K562 (cell line): ENCODE data around the gene SCRG1. TPM values are rescaled to one million over a fixed set of nuclear protein-coding genes. Genes with fewer than 3 reads are reported as not detected.

ENCODE experiments used
- ATAC-seq: fragments of 200-7000 bp; cut with Tn5 transposase; 3 replicates; pipeline ENCODE4 v1.9.1; 2020; ENCODE audit warnings: moderate library complexity
- BruUV-seq: library from RNA; stranded (reverse); fragments of 400-500 nt; replicated peaks from 2 replicates; lab custom pipeline; 2021; lab: Mats Ljungman, UMichigan
- CTCF ChIA-PET: fragments of 300-600 bp; formaldehyde crosslinking; extraction: SDS; loops from one replicate; lab custom pipeline; 2021; ENCODE audit warnings: low intra/inter-chr PET ratio; lab: Yijun Ruan, JAX
- POLR2A ChIA-PET: fragments of 300-600, 350-650 bp; sonication (Branson Sonifier 250); formaldehyde crosslinking; extraction: SDS; loops from one replicate; lab custom pipeline; 2021; ENCODE audit warnings: antibody characterized with exemption, inconsistent platforms; lab: Yijun Ruan, JAX
- DNase-seq, 4 experiments: peaks; one replicate each; pipeline versions ENCODE4 v3.0.0 to v3.0.0-alpha.2; 2011 to 2018; ENCODE audit warnings: low spot score in 3 of 4, mixed read lengths in 3 of 4; ENCODE audit errors: extremely low read depth in 1 of 4
- FAIRE-seq: peaks from 2 replicates; lab custom pipeline; 2011; peaks lifted over from hg19 to GRCh38; lab: Jason Lieb, UNC
- H2AFZ ChIP-seq: 2 replicates; pipeline ENCODE4 v1.6.0; 2011; ENCODE audit warnings: low read depth, low read length, control low read depth, inconsistent platforms
- H3K27ac ChIP-seq: fragments of 200-600 bp; 3 replicates; pipeline ENCODE4 v1.8.0; 2011; ENCODE audit warnings: low read depth, mild to moderate bottlenecking, control low read depth, inconsistent platforms, low read length, moderate library complexity, mixed read lengths; ENCODE audit errors: extremely low read depth
- H3K27me3 ChIP-seq, 2 experiments: fragments of 300-600 bp in 1 of 2; 2 replicates in 1 of 2; 3 replicates in 1 of 2; pipeline versions ENCODE4 v1.6.0 to v1.8.0; 2011; ENCODE audit warnings: inconsistent platforms in 2 of 2, low read length in 2 of 2, mild to moderate bottlenecking in 1 of 2, mixed read lengths in 1 of 2, moderate library complexity in 1 of 2; ENCODE audit not compliant: control insufficient read depth in 2 of 2, insufficient read depth in 2 of 2
- H3K36me3 ChIP-seq: fragments of 300-600 bp; 3 replicates; pipeline ENCODE4 v1.8.0; 2011; ENCODE audit warnings: mild to moderate bottlenecking, low read length, inconsistent platforms; ENCODE audit not compliant: control insufficient read depth, insufficient read depth
- H3K4me1 ChIP-seq, 2 experiments: fragments of 200-600 bp in 1 of 2; replicated peaks in 1 of 2; 2 replicates in 1 of 2; 3 replicates in 1 of 2; pipeline versions ENCODE4 v1.5.1 to v1.8.0; 2011; ENCODE audit warnings: inconsistent platforms in 2 of 2, low read length in 2 of 2, mild to moderate bottlenecking in 1 of 2, mixed read lengths in 1 of 2, moderate library complexity in 1 of 2; ENCODE audit not compliant: control insufficient read depth in 2 of 2, insufficient read depth in 2 of 2
- H3K4me2 ChIP-seq: 2 replicates; pipeline ENCODE4 v1.6.1; 2011; ENCODE audit warnings: low read length, control low read depth, inconsistent platforms, mixed read lengths; ENCODE audit not compliant: insufficient read depth
- H3K4me3 ChIP-seq: fragments of 200-600 bp; sonication (generic), shearing (Covaris generic); 2 replicates; pipeline ENCODE4 v1.5.1; 2016; ENCODE audit warnings: control low read depth, inconsistent platforms
- H3K79me2 ChIP-seq: fragments of 200-600 bp; 3 replicates; pipeline ENCODE4 v1.8.0; 2011; ENCODE audit warnings: low read length, inconsistent platforms; ENCODE audit not compliant: control insufficient read depth, insufficient read depth
- H3K9ac ChIP-seq, 2 experiments: 2 replicates each; pipeline versions ENCODE4 v1.6.0 to v1.6.1; 2011; ENCODE audit warnings: low read depth in 2 of 2, low read length in 2 of 2, control low read depth in 1 of 2, inconsistent platforms in 1 of 2, mild to moderate bottlenecking in 1 of 2, mixed read lengths in 1 of 2; ENCODE audit not compliant: insufficient read depth in 1 of 2
- H3K9me1 ChIP-seq: one replicate; pipeline ENCODE4 v1.6.0; 2011; ENCODE audit warnings: inconsistent platforms, mild to moderate bottlenecking, low read length, moderate library complexity; ENCODE audit not compliant: control insufficient read depth, insufficient read depth
- H3K9me3 ChIP-seq: replicated peaks from 2 replicates; pipeline ENCODE4 v1.5.1; 2011; ENCODE audit warnings: low read depth, low read length, inconsistent platforms; ENCODE audit not compliant: control insufficient read depth, insufficient read depth
- H4K20me1 ChIP-seq: replicated peaks from 2 replicates; pipeline ENCODE4 v1.6.1; 2011; ENCODE audit warnings: low read length, inconsistent platforms, mixed read lengths; ENCODE audit not compliant: control insufficient read depth, insufficient read depth
- ADNP ChIP-seq: fragments of 200-800 bp; sonication (Bioruptor generic); IDR thresholded peaks from 2 replicates; pipeline ENCODE4 v1.6.1; 2016; ENCODE audit warnings: missing genetic modification characterization, missing compliant biosample characterization
- BMI1 ChIP-seq: fragments of 150-350 bp; IDR thresholded peaks from 2 replicates; pipeline ENCODE4 v1.6.1; 2014; ENCODE audit warnings: low read length
- CHCHD3 ChIP-seq: fragments of 250-450 bp; sonication (Bioruptor Pico); IDR thresholded peaks from 2 replicates; pipeline ENCODE4 v2.1.2; 2022; ENCODE audit warnings: mild to moderate bottlenecking
- CREB3 ChIP-seq: fragments of 450-650 bp; conservative IDR thresholded peaks from 2 replicates; pipeline ENCODE4 v1.6.1; 2016; ENCODE audit warnings: missing genetic modification characterization, low read depth, mild to moderate bottlenecking, missing compliant biosample characterization, moderate library complexity
- CREBBP ChIP-seq: IDR thresholded peaks from one replicate; pipeline ENCODE4 v1.6.1; 2012; ENCODE audit warnings: low read depth, mild to moderate bottlenecking, control low read depth, inconsistent platforms, low read length
- GTF2E2 ChIP-seq: fragments of 200-800 bp; sonication (Bioruptor generic); IDR thresholded peaks from 2 replicates; pipeline ENCODE4 v1.6.1; 2016; ENCODE audit warnings: missing genetic modification characterization, missing compliant biosample characterization
- MEIS2 ChIP-seq: fragments of 450-650 bp; IDR thresholded peaks from 2 replicates; pipeline ENCODE4 v1.6.1; 2014; ENCODE audit warnings: mild to moderate bottlenecking; ENCODE audit not compliant: partially characterized antibody
- MTA1 ChIP-seq: fragments of 450-650 bp; IDR thresholded peaks from 2 replicates; pipeline ENCODE4 v1.6.1; 2017; ENCODE audit warnings: borderline replicate concordance
- NCOA2 ChIP-seq, 2 experiments: fragments of 450-650 bp; IDR thresholded peaks; 2 replicates each; pipeline ENCODE4 v1.6.1; 2018; ENCODE audit warnings: mild to moderate bottlenecking in 2 of 2, moderate library complexity in 1 of 2; ENCODE audit not compliant: partially characterized antibody in 2 of 2
- NFXL1 ChIP-seq: fragments of 450-650 bp; formaldehyde crosslinking; IDR thresholded peaks from 2 replicates; pipeline ENCODE4 v1.4.0; 2021; ENCODE audit warnings: mild to moderate bottlenecking
- NR2C1 ChIP-seq, 2 experiments: fragments of 450-650 bp; IDR thresholded peaks; 2 replicates each; pipeline ENCODE4 v1.6.1; 2017; ENCODE audit warnings: mild to moderate bottlenecking in 2 of 2, antibody characterized with exemption in 1 of 2, inconsistent platforms in 1 of 2, missing compliant biosample characterization in 1 of 2, missing genetic modification characterization in 1 of 2
- NRF1 ChIP-seq, 2 experiments: fragments of 450-650 bp; IDR thresholded peaks in 1 of 2; conservative IDR thresholded peaks in 1 of 2; 2 replicates each; pipeline ENCODE4 v1.6.1; 2014; ENCODE audit warnings: mild to moderate bottlenecking in 2 of 2
- RHOXF2B ChIP-seq: fragments of 250-450 bp; sonication (Bioruptor Pico); conservative IDR thresholded peaks from 2 replicates; pipeline ENCODE4 v1.5.1; 2021
- SIN3A ChIP-seq, 2 experiments: fragments of 150-350 bp in 1 of 2; IDR thresholded peaks; 2 replicates each; pipeline ENCODE4 v1.6.1; 2011 to 2016; ENCODE audit warnings: borderline replicate concordance in 2 of 2, low read depth in 2 of 2, low read length in 2 of 2, mild to moderate bottlenecking in 2 of 2, moderate library complexity in 2 of 2; ENCODE audit not compliant: control insufficient read depth in 1 of 2
- SP1 ChIP-seq: sonication (generic); formaldehyde crosslinking; IDR thresholded peaks from 2 replicates; pipeline ENCODE4 v1.8.1; 2022; ENCODE audit warnings: mild to moderate bottlenecking, missing genetic modification reagents
- SP2 ChIP-seq: IDR thresholded peaks from 2 replicates; pipeline ENCODE4 v1.6.1; 2011; ENCODE audit warnings: mild to moderate bottlenecking, low read depth, low read length, moderate library complexity; ENCODE audit not compliant: poor library complexity, severe bottlenecking; ENCODE audit errors: extremely low read depth
- THAP7 ChIP-seq: fragments of 250-450 bp; sonication (Bioruptor Pico); IDR thresholded peaks from 2 replicates; pipeline ENCODE4 v1.5.0; 2021
- THRB ChIP-seq: fragments of 450-650 bp; formaldehyde crosslinking; conservative IDR thresholded peaks from 2 replicates; pipeline ENCODE4 v1.4.0; 2022; ENCODE audit warnings: mild to moderate bottlenecking, missing genetic modification characterization
- ZNF140 ChIP-seq: fragments of 250-450 bp; sonication (Bioruptor Pico); IDR thresholded peaks from 2 replicates; pipeline ENCODE4 v1.8.0; 2021; ENCODE audit warnings: moderate library complexity, mild to moderate bottlenecking, inconsistent platforms
- WGBS: fragments of 100-300 bp; shearing (Covaris generic); methylation state at CpG from one replicate; pipeline ENCODE4 v1.1.6; 2016; ENCODE audit warnings: low coverage, mixed read lengths; ENCODE audit not compliant: insufficient coverage; ENCODE audit errors: missing lambda C conversion rate; 5-methylcytosine and 5-hydroxymethylcytosine counted together
- in situ Hi-C: fragments of 300-500 bp; cut with MboI; formaldehyde crosslinking; loops from 4 replicates; pipeline ENCODE4 v1.15.0; 2018; ENCODE audit warnings: inconsistent platforms, mixed read lengths
- intact Hi-C: fragments of 100-400 bp; cut with micrococcal nuclease; formaldehyde crosslinking; loops from 2 replicates; pipeline ENCODE4 v1.14.2; 2022
- polyA plus RNA-seq, 8 experiments: library from polyadenylated mRNA; depleted of rRNA in 4 of 8; stranded (reverse) in 5 of 8; unstranded in 3 of 8; fragments of >200 nt; fragmentation: Nextera tagmentation in 2 of 8; fragmentation: Illumina TruSeq in 1 of 8; extraction: Ambion mirVana in 2 of 8; extraction: Trizol in 1 of 8; gene quantifications; 2 replicates each; pipeline versions ENCODE4 v1.2.1 to v1.2.3, GENCODE V29; 2011 to 2014; ENCODE audit warnings: inconsistent platforms in 1 of 8, missing spikeins in 1 of 8
- total RNA-seq, 7 experiments: library from RNA; depleted of rRNA in 6 of 7; stranded (reverse); fragments of >200 nt in 6 of 7; fragmentation: Illumina TruSeq in 2 of 7; extraction: Trizol in 2 of 7; gene quantifications; 2 replicates each; pipeline versions ENCODE4 v1.2.1 to v1.2.3, GENCODE V29; 2011 to 2021; ENCODE audit warnings: low replicate concordance in 1 of 7

The SCRG1 gene
- total and polyA plus RNA-seq, 9 of the 15 experiments (the other 6 are each of a cell fraction or from before 2014, with no cell fraction given): 0.01 TPM; not detected in 7

- ChIA-PET CTCF (no interaction called here), POLR2A (interaction anchor here (0.9 to 1.9 kb wide), 4 partner anchors 11 to 22 kb away, joined by 3 to 6 read pairs (median 6); no protein-coding TSS in a partner anchor)
- in situ Hi-C loops: no loop called here
- Histone ChIP-seq H3K4me3 (no peak overlapping the region), H3K27me3 (no peaks in the 10 kb centered on the region), H3K79me2 (no peaks in the 10 kb centered on the region), H3K4me2 (no peak overlapping the region), H3K9ac (no peak overlapping the region), H3K9me3 (no peaks in the 10 kb centered on the region), H2AFZ (no peak overlapping the region), H3K27ac (no peak overlapping the region), H4K20me1 (no peaks in the 10 kb centered on the region), H3K4me1 (no peaks in the 10 kb centered on the region), H3K36me3 (no peaks in the 10 kb centered on the region), H3K9me1 (no peaks in the 10 kb centered on the region)
- DNase-seq (no peak), FAIRE-seq (no peak), ATAC-seq (0 out of 3 replicates have a peak, but pooled peaks have one; percentile 29)
- WGBS: 20% methylated on average over 2 of the region's 2 CpGs
- intact Hi-C loops: no loop called here
- no TSS peak for BruUV-seq
- no peak for TF ChIP-seq NR2C1 (IDR thresholded peaks at IDR 0.05)
- no peak for TF ChIP-seq NR2C1 (tag; IDR thresholded peaks at IDR 0.05)
- TF ChIP-seq CREB3 (tag): no peak
- no peak for TF ChIP-seq ZNF140
- no peak for TF ChIP-seq SP2
- TF ChIP-seq ADNP (tag): no peak
- no peak for TF ChIP-seq BMI1
- no peak for TF ChIP-seq CREBBP
- TF ChIP-seq THRB: no peak
- no peak for TF ChIP-seq MEIS2
- no peak for TF ChIP-seq SIN3A (IDR thresholded peaks at IDR 0.05; ENCODE audit: borderline replicate concordance in 2 of 2, control insufficient read depth in 1 of 2, low read depth in 2 of 2, low read length in 2 of 2)
- no peak for TF ChIP-seq NRF1 (conservative IDR thresholded peaks at IDR 0.05 in 1 of 2, IDR thresholded peaks at IDR 0.05 in 1 of 2)
- TF ChIP-seq NFXL1 (CRISPR knock-in tag): no peak
- TF ChIP-seq MTA1: no peak
- no peak for TF ChIP-seq CHCHD3
- TF ChIP-seq NCOA2 (IDR thresholded peaks at IDR 0.05; ENCODE audit: partially characterized antibody in 2 of 2): no peak
- no peak for TF ChIP-seq GTF2E2 (tag)
- TF ChIP-seq THAP7 (CRISPR knock-in tag): no peak
- TF ChIP-seq SP1 (CRISPR knock-in tag): no peak
- TF ChIP-seq RHOXF2B (CRISPR knock-in tag): no peak
- TF ChIP-seq, all 486 proteins: peak for 0
Observed at GRCh38 chr4:173357939-173358338, 41.0 kb downstream of the SCRG1 start.
